HepG2 (cell line): ENCODE data around the gene ENO2. TPM values are rescaled to one million over a fixed set of nuclear protein-coding genes. Genes with fewer than 3 reads are reported as not detected.

Experiments used
- HMG20A ChIP-seq: IDR thresholded peaks from 2 replicates; pipeline ENCODE4 v1.6.1; 2016; ENCODE audit warnings: borderline replicate concordance
- HNRNPL ChIP-seq: fragments of 200-400 bp; formaldehyde crosslinking; IDR thresholded peaks from 2 replicates; pipeline ENCODE4 v1.6.1; 2017; ENCODE audit warnings: mild to moderate bottlenecking, low read depth, low read length
- IKZF4 ChIP-seq: sonication (generic); formaldehyde crosslinking; IDR thresholded peaks from 2 replicates; pipeline ENCODE4 v1.5.1; 2020; ENCODE audit warnings: borderline replicate concordance, mild to moderate bottlenecking, low read depth, missing genetic modification reagents; ENCODE audit errors: not compliant biosample characterization
- KLF16 ChIP-seq, 2 experiments: sonication (generic) in 1 of 2; formaldehyde crosslinking in 1 of 2; IDR thresholded peaks; 2 replicates each; pipeline versions ENCODE4 v1.6.1 to v1.8.0; 2016 to 2023; ENCODE audit warnings: missing genetic modification reagents in 2 of 2, missing compliant biosample characterization in 1 of 2
- MEF2D ChIP-seq: sonication (generic); formaldehyde crosslinking; IDR thresholded peaks from 2 replicates; pipeline ENCODE4 v1.5.1; 2020; ENCODE audit warnings: mild to moderate bottlenecking, missing genetic modification reagents
- TCF12 ChIP-seq, 2 experiments: fragments of 450-650 bp in 1 of 2; sonication (generic) in 1 of 2; formaldehyde crosslinking in 1 of 2; IDR thresholded peaks; 2 replicates each; pipeline versions ENCODE4 v1.6.1 to v1.8.0; 2017 to 2022; ENCODE audit warnings: antibody characterized with exemption in 1 of 2, mild to moderate bottlenecking in 1 of 2, missing genetic modification reagents in 1 of 2, moderate library complexity in 1 of 2
- ZNF224 ChIP-seq: sonication (generic); formaldehyde crosslinking; IDR thresholded peaks from 2 replicates; pipeline ENCODE4 v1.5.0; 2020; ENCODE audit warnings: mild to moderate bottlenecking, missing genetic modification reagents
- ZNF24 ChIP-seq: fragments of 450-650 bp; IDR thresholded peaks from 2 replicates; pipeline ENCODE4 v1.6.1; 2017; ENCODE audit warnings: antibody characterized with exemption, mild to moderate bottlenecking
- ZNF263 ChIP-seq: sonication (generic); formaldehyde crosslinking; IDR thresholded peaks from 2 replicates; pipeline ENCODE4 v1.4.0; 2020; ENCODE audit warnings: missing genetic modification reagents
- ZNF792 ChIP-seq: IDR thresholded peaks from 2 replicates; pipeline ENCODE4 v1.6.1; 2016
- ZZZ3 ChIP-seq: sonication (generic); formaldehyde crosslinking; IDR thresholded peaks from 2 replicates; pipeline ENCODE4 v1.4.0; 2020; ENCODE audit warnings: missing genetic modification reagents, mild to moderate bottlenecking, borderline replicate concordance
- polyA plus RNA-seq, 8 experiments: library from polyadenylated mRNA; depleted of rRNA in 3 of 8; stranded (reverse) in 7 of 8; unstranded in 1 of 8; fragments of >200 nt; fragmentation: Illumina TruSeq in 4 of 8; extraction: Trizol in 4 of 8; gene quantifications; 2 replicates each; pipeline versions ENCODE4 v1.2.1 to v1.2.3, GENCODE V29; 2011 to 2016; ENCODE audit warnings: low read depth in 4 of 8, missing spikeins in 1 of 8, mixed read lengths in 1 of 8; ENCODE audit not compliant: insufficient read depth in 1 of 8
- total RNA-seq, 5 experiments: library from RNA; depleted of rRNA; stranded (reverse); fragments of >200 nt; fragmentation: Illumina TruSeq; extraction: Trizol; gene quantifications; 2 replicates each; pipeline ENCODE4 v1.2.3, GENCODE V29; 2016; ENCODE audit warnings: low read depth in 1 of 5
- TF ChIP-seq, protein P1 (sequence below): sonication (generic); formaldehyde crosslinking; IDR thresholded peaks from 2 replicates; pipeline ENCODE4 v1.4.0; 2020; ENCODE audit warnings: mild to moderate bottlenecking, missing genetic modification reagents
- TF ChIP-seq, protein P2 (sequence below): sonication (generic); formaldehyde crosslinking; IDR thresholded peaks from 2 replicates; pipeline ENCODE4 v1.4.0; 2020; ENCODE audit warnings: missing genetic modification reagents
- TF ChIP-seq, protein P3 (sequence below): sonication (generic); formaldehyde crosslinking; IDR thresholded peaks from 2 replicates; pipeline ENCODE4 v1.4.0; 2020; ENCODE audit warnings: missing genetic modification reagents, mild to moderate bottlenecking, borderline replicate concordance
- TF ChIP-seq, protein P4 (sequence below): sonication (generic); formaldehyde crosslinking; IDR thresholded peaks from 2 replicates; pipeline ENCODE4 v1.8.0; 2022; ENCODE audit warnings: mild to moderate bottlenecking, missing genetic modification reagents, moderate library complexity
- TF ChIP-seq, protein P5 (sequence below): sonication (generic); formaldehyde crosslinking; IDR thresholded peaks from 2 replicates; pipeline ENCODE4 v1.4.0; 2020; ENCODE audit warnings: missing genetic modification reagents
- TF ChIP-seq, protein P6 (sequence below): sonication (generic); formaldehyde crosslinking; conservative IDR thresholded peaks from 2 replicates; pipeline ENCODE4 v1.5.0; 2020; ENCODE audit warnings: missing genetic modification reagents

ENO2 gene
- total and polyA plus RNA-seq, 2 of the 13 experiments (the other 11 are each of a cell fraction or from before 2014, with no cell fraction given): 19.3 to 136 TPM

DNA sequence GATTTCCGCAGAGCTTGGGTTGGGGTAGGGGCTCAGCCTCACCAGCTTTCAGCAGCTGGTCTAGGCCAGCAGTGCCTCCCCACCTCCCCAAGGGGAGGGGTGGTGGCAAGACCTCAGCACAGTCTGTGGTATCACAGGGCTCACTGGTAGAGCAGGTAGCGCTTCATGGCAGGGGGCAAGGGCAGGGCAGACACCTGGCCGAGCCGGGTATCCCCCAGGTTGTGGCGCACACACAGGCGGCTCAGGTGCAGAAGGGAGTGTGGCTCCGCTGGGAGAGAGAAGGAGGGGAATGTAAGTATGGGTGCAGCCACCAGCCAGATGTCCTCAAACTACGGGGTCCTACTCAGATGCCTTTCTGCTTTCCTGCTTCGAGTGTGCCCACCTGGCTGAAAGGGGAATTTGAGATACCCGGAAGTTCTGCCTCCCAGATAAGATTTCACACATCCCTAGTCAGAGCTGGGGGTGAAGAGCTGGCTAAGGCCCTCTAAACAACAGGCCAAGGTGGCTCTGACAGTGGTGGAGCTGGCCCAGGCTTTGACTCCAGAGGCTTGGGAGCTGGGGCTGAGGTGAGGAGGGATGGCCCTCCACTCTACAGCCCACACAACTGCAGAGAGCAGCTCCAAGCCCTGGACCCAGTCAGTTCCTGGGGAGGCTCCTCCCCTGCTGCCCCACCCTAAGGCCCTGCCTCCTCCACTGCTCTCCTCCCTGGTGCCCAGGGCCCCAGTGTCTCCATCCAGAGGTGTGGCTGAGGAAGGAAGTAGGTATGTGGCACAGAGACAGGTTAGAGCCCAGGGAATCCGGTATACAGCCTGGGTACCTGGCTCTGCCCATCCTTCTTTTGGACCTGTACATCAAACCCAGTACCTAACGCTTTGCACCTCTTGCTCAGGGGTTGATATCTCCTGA is 43.1 kb upstream of the ENO2 start (continued):
- TF ChIP-seq, protein P1, sequence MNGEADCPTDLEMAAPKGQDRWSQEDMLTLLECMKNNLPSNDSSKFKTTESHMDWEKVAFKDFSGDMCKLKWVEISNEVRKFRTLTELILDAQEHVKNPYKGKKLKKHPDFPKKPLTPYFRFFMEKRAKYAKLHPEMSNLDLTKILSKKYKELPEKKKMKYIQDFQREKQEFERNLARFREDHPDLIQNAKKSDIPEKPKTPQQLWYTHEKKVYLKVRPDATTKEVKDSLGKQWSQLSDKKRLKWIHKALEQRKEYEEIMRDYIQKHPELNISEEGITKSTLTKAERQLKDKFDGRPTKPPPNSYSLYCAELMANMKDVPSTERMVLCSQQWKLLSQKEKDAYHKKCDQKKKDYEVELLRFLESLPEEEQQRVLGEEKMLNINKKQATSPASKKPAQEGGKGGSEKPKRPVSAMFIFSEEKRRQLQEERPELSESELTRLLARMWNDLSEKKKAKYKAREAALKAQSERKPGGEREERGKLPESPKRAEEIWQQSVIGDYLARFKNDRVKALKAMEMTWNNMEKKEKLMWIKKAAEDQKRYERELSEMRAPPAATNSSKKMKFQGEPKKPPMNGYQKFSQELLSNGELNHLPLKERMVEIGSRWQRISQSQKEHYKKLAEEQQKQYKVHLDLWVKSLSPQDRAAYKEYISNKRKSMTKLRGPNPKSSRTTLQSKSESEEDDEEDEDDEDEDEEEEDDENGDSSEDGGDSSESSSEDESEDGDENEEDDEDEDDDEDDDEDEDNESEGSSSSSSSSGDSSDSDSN: no peak; the same call in 1 of the 2 replicates
- no peak for TF ChIP-seq ZNF24
- TF ChIP-seq, protein P2, sequence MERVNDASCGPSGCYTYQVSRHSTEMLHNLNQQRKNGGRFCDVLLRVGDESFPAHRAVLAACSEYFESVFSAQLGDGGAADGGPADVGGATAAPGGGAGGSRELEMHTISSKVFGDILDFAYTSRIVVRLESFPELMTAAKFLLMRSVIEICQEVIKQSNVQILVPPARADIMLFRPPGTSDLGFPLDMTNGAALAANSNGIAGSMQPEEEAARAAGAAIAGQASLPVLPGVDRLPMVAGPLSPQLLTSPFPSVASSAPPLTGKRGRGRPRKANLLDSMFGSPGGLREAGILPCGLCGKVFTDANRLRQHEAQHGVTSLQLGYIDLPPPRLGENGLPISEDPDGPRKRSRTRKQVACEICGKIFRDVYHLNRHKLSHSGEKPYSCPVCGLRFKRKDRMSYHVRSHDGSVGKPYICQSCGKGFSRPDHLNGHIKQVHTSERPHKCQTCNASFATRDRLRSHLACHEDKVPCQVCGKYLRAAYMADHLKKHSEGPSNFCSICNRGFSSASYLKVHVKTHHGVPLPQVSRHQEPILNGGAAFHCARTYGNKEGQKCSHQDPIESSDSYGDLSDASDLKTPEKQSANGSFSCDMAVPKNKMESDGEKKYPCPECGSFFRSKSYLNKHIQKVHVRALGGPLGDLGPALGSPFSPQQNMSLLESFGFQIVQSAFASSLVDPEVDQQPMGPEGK (CRISPR knock-in tag): peak; percentile 34; the same call in 1 of the 2 replicates
- TF ChIP-seq ZZZ3 (CRISPR knock-in tag): no peak
- no peak; the same call in 1 of the 2 replicates for TF ChIP-seq ZNF792 (CRISPR knock-in tag)
- TF ChIP-seq, protein P3, sequence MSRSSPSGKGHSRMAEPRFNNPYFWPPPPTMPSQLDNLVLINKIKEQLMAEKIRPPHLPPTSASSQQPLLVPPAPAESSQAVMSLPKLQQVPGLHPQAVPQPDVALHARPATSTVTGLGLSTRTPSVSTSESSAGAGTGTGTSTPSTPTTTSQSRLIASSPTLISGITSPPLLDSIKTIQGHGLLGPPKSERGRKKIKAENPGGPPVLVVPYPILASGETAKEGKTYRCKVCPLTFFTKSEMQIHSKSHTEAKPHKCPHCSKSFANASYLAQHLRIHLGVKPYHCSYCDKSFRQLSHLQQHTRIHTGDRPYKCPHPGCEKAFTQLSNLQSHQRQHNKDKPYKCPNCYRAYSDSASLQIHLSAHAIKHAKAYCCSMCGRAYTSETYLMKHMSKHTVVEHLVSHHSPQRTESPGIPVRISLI (CRISPR knock-in tag): no peak
- TF ChIP-seq, protein P4, sequence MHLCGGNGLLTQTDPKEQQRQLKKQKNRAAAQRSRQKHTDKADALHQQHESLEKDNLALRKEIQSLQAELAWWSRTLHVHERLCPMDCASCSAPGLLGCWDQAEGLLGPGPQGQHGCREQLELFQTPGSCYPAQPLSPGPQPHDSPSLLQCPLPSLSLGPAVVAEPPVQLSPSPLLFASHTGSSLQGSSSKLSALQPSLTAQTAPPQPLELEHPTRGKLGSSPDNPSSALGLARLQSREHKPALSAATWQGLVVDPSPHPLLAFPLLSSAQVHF (CRISPR knock-in tag): 0 out of 2 replicates have a peak, but pooled peaks have one; percentile 12
- no peak for TF ChIP-seq IKZF4 (CRISPR knock-in tag)
- peak; percentile 63; the same call in 1 of the 2 replicates for TF ChIP-seq HNRNPL
- peak; percentile 46; the same call in 1 of the 2 replicates for TF ChIP-seq MEF2D (CRISPR knock-in tag)
- TF ChIP-seq KLF16 (CRISPR knock-in tag; IDR thresholded peaks at IDR 0.05): 0 out of 4 replicates have a peak, but pooled peaks of 1 of the 2 experiments have one; percentile 13
- no peak for TF ChIP-seq ZNF224 (CRISPR knock-in tag)
- TF ChIP-seq, protein P5, sequence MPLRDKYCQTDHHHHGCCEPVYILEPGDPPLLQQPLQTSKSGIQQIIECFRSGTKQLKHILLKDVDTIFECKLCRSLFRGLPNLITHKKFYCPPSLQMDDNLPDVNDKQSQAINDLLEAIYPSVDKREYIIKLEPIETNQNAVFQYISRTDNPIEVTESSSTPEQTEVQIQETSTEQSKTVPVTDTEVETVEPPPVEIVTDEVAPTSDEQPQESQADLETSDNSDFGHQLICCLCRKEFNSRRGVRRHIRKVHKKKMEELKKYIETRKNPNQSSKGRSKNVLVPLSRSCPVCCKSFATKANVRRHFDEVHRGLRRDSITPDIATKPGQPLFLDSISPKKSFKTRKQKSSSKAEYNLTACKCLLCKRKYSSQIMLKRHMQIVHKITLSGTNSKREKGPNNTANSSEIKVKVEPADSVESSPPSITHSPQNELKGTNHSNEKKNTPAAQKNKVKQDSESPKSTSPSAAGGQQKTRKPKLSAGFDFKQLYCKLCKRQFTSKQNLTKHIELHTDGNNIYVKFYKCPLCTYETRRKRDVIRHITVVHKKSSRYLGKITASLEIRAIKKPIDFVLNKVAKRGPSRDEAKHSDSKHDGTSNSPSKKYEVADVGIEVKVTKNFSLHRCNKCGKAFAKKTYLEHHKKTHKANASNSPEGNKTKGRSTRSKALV (CRISPR knock-in tag): no peak
- TF ChIP-seq ZNF263 (CRISPR knock-in tag): peak; percentile 58; the same call in 1 of the 2 replicates
- TF ChIP-seq, protein P6, sequence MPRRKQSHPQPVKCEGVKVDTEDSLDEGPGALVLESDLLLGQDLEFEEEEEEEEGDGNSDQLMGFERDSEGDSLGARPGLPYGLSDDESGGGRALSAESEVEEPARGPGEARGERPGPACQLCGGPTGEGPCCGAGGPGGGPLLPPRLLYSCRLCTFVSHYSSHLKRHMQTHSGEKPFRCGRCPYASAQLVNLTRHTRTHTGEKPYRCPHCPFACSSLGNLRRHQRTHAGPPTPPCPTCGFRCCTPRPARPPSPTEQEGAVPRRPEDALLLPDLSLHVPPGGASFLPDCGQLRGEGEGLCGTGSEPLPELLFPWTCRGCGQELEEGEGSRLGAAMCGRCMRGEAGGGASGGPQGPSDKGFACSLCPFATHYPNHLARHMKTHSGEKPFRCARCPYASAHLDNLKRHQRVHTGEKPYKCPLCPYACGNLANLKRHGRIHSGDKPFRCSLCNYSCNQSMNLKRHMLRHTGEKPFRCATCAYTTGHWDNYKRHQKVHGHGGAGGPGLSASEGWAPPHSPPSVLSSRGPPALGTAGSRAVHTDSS (CRISPR knock-in tag): no peak
- TF ChIP-seq HMG20A: 0 out of 2 replicates have a peak, but pooled peaks have one; percentile 7
- no peak for TF ChIP-seq TCF12 (IDR thresholded peaks at IDR 0.05)
- 0 out of 2 replicates have a peak, but pooled peaks have one; percentile 11 for TF ChIP-seq TCF12 (CRISPR knock-in tag; IDR thresholded peaks at IDR 0.05)
